Subcutaneous adipose tissue (tissue), 4 donors: ENCODE data around the gene MCMBP. TPM values are rescaled to one million over a fixed set of nuclear protein-coding genes. Genes with fewer than 3 reads are reported as not detected.

Source experiments
- total RNA-seq, 4 donors: library from RNA; depleted of rRNA; stranded (reverse); fragments of >200 nt; gene quantifications; one replicate each; pipeline ENCODE4 v1.1.0, GENCODE V29; 2016
- TF ChIP-seq, protein P1 (sequence below): fragments of 450-650 bp; IDR thresholded peaks from one replicate; pipeline ENCODE4 v1.5.1; 2016; ENCODE audit warnings: low read depth, mild to moderate bottlenecking, control low read depth, antibody characterized with exemption, moderate library complexity

MCMBP gene
- total RNA-seq, 4 donors from 2014 or later = 42.6 to 60.2 (median 47.3) TPM

DNA sequence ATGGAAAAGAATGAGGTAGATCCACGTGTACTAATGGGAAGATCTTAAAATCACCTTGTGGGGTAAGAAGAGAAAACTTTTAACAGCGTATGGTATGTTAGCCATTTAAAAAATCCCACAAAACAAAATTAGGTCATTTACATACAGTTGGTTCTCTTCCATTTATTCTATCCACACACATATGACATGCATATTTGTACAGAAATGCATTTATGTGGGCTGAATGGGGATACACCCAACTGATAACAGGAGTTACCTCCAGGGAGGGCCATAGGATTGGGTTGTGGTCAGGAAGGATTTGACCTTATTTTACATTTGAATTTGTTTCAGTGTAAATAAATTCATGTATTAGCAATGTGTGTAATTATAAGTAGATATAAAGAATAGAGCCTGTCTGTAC is 71.5 kb downstream of the MCMBP start:
- TF ChIP-seq, protein P1, sequence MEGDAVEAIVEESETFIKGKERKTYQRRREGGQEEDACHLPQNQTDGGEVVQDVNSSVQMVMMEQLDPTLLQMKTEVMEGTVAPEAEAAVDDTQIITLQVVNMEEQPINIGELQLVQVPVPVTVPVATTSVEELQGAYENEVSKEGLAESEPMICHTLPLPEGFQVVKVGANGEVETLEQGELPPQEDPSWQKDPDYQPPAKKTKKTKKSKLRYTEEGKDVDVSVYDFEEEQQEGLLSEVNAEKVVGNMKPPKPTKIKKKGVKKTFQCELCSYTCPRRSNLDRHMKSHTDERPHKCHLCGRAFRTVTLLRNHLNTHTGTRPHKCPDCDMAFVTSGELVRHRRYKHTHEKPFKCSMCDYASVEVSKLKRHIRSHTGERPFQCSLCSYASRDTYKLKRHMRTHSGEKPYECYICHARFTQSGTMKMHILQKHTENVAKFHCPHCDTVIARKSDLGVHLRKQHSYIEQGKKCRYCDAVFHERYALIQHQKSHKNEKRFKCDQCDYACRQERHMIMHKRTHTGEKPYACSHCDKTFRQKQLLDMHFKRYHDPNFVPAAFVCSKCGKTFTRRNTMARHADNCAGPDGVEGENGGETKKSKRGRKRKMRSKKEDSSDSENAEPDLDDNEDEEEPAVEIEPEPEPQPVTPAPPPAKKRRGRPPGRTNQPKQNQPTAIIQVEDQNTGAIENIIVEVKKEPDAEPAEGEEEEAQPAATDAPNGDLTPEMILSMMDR = no peak

DNA sequence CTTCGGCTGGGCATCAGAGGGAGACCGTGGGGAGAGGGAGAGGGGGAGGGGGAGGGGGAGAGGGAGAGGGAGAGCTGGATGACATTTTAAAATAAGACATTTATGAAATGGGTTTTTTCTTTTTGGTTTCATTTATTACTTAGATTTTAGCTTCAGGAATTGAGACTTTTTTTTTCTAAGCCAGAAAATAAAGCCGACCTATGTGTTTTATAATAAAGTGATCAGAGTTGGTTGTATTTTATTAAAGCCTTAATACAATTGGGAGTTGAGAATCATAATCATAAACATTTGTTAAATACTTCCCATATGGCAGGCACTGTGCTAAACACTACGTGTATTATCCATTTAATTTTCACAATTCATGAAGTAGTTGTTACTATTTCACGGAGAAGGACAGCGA is 76.6 kb downstream of the MCMBP start:
- TF ChIP-seq, protein P1 = no peak

DNA sequence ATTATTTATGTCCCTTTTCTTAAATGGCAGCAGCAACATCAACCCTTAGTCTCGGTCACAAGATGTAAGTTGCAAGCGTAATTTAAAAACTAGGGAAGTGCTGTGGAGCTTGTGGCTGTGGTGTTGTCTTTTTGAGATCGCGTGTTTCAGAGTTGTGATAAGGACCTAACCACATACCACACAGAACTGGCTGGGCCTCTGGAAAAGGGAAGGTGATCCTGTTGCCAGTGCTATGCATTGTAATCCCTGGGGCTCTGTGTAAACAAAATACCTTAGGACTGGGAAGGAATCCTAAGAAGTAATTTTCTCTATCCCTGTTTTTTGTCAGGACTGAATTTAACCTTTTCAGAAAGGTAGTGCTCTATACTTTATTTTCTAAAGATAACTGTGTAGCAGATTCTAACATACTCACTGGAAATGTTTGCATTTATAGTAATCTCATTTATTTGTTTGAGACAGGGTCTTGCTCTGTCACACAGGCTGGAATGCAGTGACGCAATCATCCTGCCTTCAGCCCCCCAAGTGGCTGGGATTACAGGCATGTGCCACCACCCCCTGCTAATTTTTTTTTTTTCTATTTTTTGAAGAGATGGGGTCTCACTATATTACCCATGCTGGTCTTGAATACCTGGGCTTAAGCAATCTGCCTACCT is 86.4 kb downstream of the MCMBP start:
- TF ChIP-seq, protein P1 = no peak

DNA sequence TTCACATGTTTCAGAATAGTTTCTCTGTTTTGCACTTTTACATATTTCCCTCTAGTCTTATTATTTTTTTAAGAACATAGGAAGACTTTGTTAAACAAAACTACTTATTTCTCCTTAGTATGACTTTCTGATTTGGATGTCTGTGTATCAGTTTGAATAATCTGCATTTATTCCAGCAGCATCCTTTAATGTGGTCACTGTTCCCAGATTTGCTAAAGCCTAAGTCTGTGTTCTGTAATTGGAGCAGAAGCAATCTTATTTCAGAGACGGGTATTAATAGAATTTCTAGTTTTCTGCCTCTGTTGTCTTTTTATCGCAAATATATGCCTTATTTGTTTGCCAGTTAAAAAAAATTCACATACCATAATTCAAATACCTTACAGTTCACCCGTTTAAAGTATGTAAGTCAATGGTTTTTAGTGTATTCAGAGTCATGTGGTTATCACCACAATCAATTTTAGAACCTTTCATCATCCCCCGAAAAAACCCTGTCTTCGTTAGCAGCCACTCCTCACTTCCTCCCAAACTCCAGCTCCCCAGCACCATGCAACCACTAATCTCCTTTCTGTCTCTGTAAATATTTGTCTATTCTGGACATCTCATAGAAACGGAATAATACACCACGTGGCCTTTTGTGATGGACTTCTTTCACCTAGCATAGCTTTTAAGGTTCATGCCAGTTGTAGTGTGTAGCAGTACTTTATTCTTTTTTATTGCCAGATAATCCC is 88.1 kb downstream of the MCMBP start:
- TF ChIP-seq, protein P1 = no peak

DNA sequence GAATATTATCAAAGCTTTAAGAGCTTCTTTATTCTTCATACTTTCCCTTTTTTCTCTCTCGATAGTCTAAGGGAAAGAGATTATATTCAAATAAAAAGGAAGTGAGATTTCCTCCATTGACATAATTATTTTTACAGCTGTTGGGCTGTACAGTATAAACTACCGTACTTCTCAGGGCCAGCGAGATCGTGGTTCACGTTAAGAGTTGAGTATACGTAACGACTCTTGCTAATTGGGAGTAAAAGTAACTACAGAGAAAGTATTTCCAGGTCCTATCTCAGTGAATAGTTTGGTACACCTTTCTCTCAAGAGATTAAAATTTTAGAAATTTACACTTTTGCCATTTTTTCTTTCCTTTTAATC is 89.0 kb downstream of the MCMBP start:
- TF ChIP-seq, protein P1 = no peak

DNA sequence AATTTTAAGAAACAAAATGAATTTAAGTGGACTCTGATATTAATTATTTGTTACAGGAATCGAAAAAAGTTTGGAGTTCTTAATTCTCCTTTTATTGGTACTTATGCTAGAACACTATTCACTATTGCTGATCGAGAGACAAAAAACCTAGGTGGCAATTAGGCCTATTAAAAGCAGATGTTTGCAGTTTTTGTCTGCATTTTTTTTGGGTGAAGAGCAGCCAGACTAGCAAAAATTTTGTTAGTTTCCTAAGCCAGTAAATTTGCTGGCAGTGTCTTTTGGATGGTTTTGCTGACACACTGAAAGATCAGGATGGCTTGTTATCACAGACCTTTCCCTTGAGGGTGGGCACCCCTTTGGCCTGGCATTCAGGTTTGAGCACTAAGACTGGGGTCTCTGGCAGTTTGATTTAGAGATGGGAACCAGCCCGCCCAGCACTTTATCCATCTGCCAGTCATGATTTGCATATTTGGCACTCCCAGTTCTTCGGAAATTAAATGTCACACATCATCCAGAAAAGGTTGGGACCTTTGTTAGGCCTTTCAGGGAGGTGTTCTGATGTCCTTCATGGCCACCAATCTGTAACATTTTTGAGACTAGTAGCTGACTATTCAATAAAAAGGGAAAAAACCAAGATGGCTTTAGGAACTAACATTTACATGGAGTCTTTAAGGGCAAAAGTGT is 89.5 kb downstream of the MCMBP start:
- TF ChIP-seq, protein P1 = no peak

DNA sequence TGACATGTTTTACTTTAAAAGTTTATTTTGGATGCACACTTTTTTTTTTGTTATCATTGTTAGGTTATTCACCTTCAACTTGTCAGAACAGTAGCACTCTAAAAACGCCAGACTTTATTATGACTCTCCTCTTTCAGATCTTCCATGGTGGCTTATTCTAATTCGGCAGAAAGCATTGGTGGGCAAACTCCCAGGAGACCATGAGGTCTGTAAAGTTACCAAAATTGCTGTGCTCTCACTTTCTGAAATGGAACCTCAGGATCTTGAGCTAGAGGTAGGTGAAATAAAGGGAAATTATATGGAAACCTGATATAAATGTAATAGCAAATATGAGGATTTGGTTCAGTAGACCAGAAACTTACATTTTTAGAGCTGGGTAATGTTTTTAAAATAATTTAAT is 91.1 kb downstream of the MCMBP start:
- TF ChIP-seq, protein P1 = no peak
